Esophagus mucosa (tissue), 1 donor: ENCODE measurements around the gene ELOVL3. TPM values are rescaled to one million over a fixed set of nuclear protein-coding genes. Genes with fewer than 3 reads are reported as not detected.
"Not testable (repeated sequence)": the region's sequence is repeated elsewhere in the genome, so short reads cannot be mapped to it uniquely, and the experiment has no call there.

Source experiments
- ATAC-seq: fragments of 200-7000 bp; cut with Tn5 transposase; one replicate; pipeline ENCODE4 v1.9.1; 2020
- total RNA-seq: library from RNA; stranded (reverse); gene quantifications from one replicate; pipeline ENCODE4 v1.2.4, GENCODE V29; 2023
- donor health status: DM: yes; HTN: yes; CAD: no.

ELOVL3 gene
- not detected for total RNA-seq

DNA sequence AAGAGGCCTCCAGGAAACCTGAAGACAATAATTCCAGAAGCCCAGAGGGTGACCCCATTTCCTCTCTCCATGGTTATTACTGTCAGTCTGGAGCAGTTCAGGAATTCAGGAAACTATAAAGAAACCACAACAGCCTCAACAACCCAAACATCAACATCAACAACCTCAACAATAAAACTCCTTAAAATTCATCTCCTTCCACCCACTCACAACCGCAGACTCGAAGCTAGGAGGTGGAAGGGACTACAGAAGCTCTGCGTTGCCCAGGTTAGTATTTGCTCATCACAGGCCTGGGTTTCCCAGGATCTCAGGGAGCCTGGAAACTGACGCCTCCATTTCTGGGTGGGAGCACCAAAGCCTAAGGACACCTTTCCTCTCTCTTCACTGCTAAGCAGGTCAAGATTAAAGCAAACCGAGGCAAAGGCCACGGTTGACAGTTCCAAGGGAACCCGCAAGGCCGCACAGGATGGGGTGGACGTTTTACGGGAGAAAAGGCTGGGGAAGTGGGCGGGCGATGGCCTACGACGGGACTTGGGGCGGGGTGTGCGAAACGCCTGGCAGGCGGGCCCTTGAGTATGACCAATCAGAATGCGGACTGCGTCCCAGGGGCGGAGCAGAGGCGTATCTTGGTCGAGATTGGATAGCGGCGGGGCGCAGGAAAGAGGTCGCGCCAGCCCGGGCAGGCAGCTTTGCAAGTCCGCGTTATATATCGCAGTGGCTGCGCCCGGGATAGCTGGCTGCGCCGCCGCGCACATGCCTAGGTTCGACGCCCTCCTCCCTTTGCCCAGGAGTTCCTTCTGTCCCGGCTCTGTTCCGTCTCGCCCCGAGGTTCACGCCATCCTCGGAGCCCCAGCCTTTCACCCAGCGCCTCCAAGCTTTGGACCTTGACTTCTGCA, at the start of gene ELOVL3:
Gene ELOVL3, plus strand, starts transcription at position 654 of the 896 bp plus-strand sequence. CDS start 250 bp downstream, outside the sequence.
- ATAC-seq = peak; percentile 93

- ATAC-seq = no peak
These were observed 41.5 kb upstream of the ELOVL3 start for GRCh38 chr10:102184606-102185005.

DNA sequence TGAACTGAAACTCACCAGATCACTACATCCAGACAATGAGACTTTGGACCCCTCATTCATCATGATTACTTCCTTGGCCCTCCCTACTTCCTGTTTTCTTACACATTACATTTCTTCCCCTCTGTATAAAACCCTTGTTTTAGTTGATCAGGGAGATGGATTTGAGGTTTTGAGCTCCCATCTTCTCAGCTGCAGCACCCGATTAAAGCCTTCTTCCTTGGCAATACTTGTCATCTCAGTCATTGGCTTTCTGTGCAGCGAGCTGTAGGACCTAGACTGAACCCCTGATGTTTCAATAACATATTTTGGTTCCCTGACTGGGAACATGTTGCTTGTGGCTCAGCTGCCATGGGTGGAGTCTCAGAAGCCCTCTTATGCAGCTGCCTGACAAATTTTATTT, 40.8 kb upstream of the ELOVL3 start:
- ATAC-seq = no peak

GRCh38 chr10:102185811-102186527, 40.1 kb upstream of the ELOVL3 start:
- ATAC-seq = peak; percentile 41

DNA sequence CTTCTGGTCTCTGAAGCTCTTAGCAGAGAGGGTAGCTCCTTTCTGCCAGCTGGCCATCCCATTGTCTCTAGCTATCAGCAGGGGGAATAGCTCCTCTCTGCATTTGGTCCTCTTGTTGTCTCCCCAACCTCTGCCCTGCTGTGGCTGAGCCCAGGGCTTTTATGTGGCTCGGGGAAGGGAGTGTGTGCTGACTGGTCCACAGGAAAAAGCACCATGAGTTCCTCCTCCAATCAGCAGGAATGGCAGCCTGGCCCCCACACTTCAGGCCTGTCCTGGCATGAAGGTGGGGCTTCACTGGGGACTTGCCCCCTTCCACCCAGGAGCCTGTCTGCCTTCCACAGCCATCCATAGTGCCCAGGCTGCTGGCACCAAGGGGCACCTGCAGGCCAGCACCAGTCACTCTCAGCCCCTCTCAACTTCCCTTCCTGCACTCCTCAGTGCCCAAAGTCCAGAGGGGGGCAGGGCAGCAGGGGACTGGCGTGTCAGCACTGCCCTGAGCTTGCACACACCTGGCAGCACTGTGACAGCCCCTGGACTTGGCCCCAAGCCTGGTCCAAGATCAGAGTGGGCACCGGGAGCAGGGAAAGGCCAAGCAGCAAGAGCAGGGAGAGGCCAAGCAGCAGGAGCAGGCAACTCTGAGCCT, 37.7 kb upstream of the ELOVL3 start:
- peak; percentile 36 for ATAC-seq

GRCh38 chr10:102188941-102189898, 36.9 kb upstream of the ELOVL3 start:
- peak; percentile 10 for ATAC-seq

GRCh38 chr10:102191956-102192355, 34.1 kb upstream of the ELOVL3 start:
- ATAC-seq = no peak

- no peak for ATAC-seq
These were observed 30.7 kb upstream of the ELOVL3 start for GRCh38 chr10:102195296-102195870.

DNA sequence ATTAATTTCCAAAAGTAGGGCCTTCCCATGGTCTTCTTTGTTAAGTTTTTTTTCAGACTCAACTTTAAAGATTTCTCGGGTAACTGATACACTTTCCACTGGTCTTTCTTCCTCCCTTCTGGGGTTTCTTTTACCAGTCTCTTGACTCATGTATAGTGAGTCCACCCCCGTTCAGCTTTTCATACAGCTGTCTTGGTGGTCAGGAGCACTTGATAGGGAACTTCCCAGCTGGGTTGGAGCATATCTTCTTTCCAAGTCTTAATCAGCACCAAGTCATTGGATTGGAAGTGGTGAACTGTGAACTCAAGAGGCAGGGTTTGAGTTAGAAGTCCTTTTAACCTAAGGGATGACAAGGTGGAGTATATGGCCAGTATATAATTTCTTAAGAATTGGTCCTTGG, 29.2 kb upstream of the ELOVL3 start:
- ATAC-seq = no peak

- no peak for ATAC-seq
These were observed 28.1 kb upstream of the ELOVL3 start for GRCh38 chr10:102198027-102198426.

DNA sequence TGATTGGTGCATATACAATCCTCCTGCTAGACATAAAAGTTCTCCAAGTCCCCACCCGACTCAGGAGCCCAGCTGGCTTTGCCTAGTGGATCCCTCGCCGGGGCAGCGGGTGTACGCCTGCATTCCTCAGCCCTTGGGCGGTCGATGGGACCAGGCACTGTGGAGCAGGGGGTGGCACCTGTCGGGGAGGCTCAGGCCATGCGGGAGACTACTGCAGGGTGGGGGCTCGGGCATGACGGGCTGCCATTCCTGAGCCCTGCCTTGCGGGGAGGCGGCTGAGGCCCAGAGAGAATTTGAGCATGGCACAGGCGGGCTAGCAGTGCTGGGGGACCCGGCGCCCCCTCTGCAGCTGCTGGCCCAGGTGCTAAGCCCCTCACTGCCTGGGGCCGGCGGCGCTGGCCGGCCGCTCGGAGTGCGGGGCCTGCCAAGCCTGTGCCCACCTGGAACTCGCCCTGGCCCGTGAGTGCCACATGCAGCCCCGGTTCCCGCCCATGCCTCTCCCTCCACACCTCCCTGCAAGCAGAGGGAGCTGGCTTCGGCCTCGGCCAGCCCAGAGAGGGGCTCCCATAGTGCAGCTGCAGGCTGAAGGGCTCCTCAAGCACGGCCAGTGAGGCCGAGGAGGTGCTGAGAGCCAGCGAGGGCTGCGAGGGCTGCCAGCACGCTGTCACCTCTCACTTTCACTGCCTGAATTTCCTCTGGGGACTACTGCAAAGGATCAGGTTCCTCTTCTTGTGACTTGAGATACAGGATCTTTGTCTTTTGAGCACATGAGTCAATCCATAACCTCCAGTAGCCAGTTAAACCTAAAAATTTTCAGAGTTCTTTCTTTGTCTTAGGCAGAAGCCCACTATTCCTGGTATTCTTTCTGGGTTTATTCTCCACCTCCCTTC, 25.1 kb upstream of the ELOVL3 start:
- no peak for ATAC-seq

DNA sequence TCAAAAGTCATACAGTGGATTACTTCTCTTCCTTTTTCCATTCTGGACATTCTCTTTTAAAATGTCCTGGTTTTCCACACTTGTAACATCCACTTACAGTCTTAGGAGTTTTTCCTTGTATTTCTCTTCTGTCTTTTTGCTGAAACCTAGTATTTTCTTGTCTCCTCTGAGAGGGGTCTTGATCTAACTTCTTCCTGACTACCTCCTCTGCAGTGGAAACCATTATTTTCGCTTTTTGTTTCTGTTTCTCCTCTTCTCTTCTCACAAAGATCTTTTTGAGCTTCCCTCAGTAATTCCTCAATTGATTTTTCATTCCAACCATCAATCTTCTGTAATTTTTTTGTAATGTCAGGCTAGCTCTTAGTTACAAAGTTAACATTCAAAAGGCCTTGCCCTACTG, 23.7 kb upstream of the ELOVL3 start:
- no peak for ATAC-seq

GRCh38 chr10:102208311-102209035, 17.6 kb upstream of the ELOVL3 start:
- no peak for ATAC-seq

DNA sequence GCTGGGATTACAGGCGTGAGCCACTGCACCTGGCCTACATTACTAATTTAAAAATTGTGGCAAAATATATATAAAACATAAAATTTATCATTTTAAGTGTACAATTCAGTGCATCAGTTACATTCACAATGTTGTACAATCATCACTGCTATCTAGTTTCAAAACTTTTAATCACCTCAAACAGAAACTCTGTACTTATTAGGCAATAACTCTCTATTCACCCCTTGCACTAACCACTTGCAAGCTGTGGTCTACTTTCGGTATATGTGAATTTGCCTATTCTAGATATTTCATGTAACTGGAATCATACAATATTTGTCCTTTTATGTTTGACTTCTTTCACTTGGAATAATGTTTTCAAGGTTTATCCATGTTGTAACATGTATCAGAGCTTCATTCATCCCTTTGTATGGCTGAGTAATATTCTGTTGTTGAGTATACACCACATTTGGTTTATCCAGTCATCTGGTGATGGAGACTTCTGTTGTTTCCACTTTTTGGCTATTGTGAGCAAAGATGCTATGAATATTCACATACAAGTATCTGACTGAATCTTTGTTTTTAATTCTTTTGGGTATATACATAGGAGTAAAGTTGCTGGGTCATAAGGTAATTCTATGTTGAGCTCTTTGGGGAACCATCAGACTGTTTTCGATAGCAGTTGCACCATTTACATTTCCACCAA, 14.3 kb upstream of the ELOVL3 start:
- no peak for ATAC-seq

- ATAC-seq = not testable (repeated sequence)
These were observed 12.5 kb upstream of the ELOVL3 start for GRCh38 chr10:102213599-102213998.

DNA sequence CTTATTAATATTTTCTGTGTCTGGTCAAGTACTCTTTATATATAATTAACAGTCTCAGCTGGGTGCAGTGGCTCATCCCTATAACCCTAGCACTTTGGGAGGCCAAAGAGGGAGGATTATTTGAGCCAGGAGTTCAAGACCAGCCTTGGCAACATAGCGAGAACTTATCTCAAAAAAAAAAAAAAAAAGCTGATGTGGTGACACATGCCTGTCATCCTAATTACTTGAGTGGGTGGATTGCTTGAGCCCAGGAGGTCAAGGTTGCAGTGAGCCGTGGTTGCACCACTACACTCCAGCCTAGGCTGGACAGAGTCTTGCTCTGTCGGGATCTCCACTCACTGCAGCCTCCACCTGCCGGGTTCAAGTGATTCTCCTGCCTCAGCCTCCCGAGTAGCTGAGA, 6.7 kb upstream of the ELOVL3 start:
- no peak for ATAC-seq

GRCh38 chr10:102220612-102221011, 5.5 kb upstream of the ELOVL3 start:
- ATAC-seq = no peak

GRCh38 chr10:102222797-102223196, 3.3 kb upstream of the ELOVL3 start:
- ATAC-seq = no peak

DNA sequence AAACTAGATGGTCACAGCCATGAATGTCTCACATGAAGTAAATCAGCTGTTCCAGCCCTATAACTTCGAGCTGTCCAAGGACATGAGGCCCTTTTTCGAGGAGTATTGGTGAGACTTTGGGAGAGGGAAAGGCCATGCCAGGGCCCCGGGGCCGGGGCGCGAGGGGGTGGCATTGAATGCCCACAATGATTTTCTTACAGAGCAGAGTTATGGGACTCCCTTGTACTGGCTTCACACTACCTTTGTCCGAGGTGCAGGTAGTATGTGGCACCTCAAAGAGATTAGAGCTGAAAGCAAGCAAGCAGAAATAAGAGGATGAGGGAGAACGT, 407 bp downstream of the ELOVL3 start:
- ATAC-seq = no peak
